Breast epithelium (tissue), 3 donors: ENCODE results near the gene SERAC1.

Experiments
- POLR2A ChIP-seq: fragments of 450-650 bp; IDR thresholded peaks from one replicate; pipeline ENCODE4 v1.6.1; 2016; ENCODE audit warnings: antibody characterized with exemption, mild to moderate bottlenecking, moderate library complexity
- POLR2AphosphoS5 ChIP-seq, 3 donors: sonication (generic); formaldehyde crosslinking; IDR thresholded peaks; one replicate each; pipeline ENCODE4 v1.6.1; 2017; ENCODE audit warnings: antibody characterized with exemption in 3 of 3

DNA sequence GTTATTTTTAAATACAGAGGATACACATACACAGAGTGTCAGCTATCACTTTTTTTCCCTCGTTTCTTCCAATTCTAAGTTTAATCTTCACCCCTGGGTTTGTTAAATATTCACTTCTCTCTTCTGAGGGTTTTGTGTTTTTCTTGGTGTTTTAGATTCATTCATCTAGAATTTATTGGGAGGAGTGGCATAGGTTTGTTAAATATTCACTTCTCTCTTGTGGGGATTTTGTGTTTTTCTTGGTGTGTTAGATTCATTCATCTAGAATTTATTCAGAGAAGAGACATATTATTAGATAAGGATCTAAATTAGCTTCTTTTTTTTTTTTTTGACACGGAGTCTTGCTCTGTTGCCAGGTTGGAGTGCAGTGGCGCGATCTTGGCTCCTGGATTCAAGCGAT lies 3.9 kb upstream of the SERAC1 start:
- TF ChIP-seq POLR2A (no peak), POLR2AphosphoS5 (IDR thresholded peaks at IDR 0.05) (no peak)
